ENCODE measurements around the gene EPN2.

DNA sequence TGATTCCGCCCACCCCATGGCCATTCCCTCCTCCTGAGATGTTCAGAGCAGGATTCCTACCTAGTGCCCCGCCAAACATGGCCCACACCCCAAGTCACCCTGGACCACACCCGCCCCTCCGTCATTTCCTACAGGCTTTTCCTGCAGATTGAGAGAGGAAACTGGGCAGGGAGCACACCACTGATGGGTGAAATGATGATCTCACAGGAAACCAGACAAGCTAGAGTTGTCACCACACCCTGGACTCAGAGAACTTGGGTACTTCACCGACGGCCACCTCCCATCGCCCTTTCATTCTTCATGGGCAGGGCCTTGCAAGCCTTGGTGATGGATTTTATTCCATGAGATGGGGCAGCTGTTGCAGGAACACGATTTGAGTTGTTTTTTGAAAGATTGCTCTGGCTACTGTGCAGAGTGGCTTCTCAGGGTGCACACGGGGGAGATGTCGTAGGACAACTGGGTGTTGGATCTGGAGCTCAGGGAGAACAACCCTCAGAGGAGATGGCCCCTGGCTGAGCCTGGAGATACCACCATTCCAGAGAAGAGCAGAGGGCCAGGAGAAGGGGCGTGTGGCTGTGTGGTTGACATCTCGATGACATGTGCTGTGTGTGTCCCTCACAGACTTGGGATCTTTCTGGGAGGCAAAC is 132.8 kb downstream of the EPN2 start:
- TF ChIP-seq POLR2A (IDR thresholded peaks at IDR 0.05; ENCODE audit: low read depth, low read length) = no peak
- no peak for TF ChIP-seq TAF1 (IDR thresholded peaks at IDR 0.05; ENCODE audit: low read depth, low read length)
- no peak for TF ChIP-seq POLR2AphosphoS5 (IDR thresholded peaks at IDR 0.05; ENCODE audit: low read depth, low read length)

All from GM12891 (cell line).